Osteocyte (in vitro differentiated cells): ENCODE measurements around the gene PTPA. TPM values are rescaled to one million over a fixed set of nuclear protein-coding genes. Genes with fewer than 3 reads are reported as not detected.
"Not testable (repeated sequence)": the region's sequence is repeated elsewhere in the genome, so short reads cannot be mapped to it uniquely, and the experiment has no call there.

Source experiments
- DNase-seq: peaks from one replicate; pipeline ENCODE4 v3.0.0; 2021; ENCODE audit warnings: mixed read lengths; ENCODE audit not compliant: unreplicated experiment; ENCODE audit errors: extremely low spot score
- H3K27ac Mint-ChIP-seq: one replicate; pipeline ENCODE4 v1.8.0; 2021; ENCODE audit warnings: mild to moderate bottlenecking, mixed read lengths; ENCODE audit not compliant: unreplicated experiment
- H3K27me3 Mint-ChIP-seq: one replicate; pipeline ENCODE4 v1.8.0; 2021; ENCODE audit warnings: mixed read lengths; ENCODE audit not compliant: unreplicated experiment
- H3K36me3 Mint-ChIP-seq: one replicate; pipeline ENCODE4 v1.8.0; 2021; ENCODE audit warnings: mixed read lengths; ENCODE audit not compliant: unreplicated experiment
- H3K4me1 Mint-ChIP-seq: one replicate; pipeline ENCODE4 v1.8.0; 2021; ENCODE audit warnings: mixed read lengths; ENCODE audit not compliant: unreplicated experiment
- H3K4me3 Mint-ChIP-seq: one replicate; pipeline ENCODE4 v1.8.0; 2021; ENCODE audit warnings: mild to moderate bottlenecking, moderate library complexity, mixed read lengths; ENCODE audit not compliant: unreplicated experiment
- H3K9me3 Mint-ChIP-seq: one replicate; pipeline ENCODE4 v1.8.0; 2021; ENCODE audit warnings: mixed read lengths; ENCODE audit not compliant: unreplicated experiment
- CTCF ChIP-seq: fragments of 200-600 bp; sonication (generic); IDR thresholded peaks from 2 replicates; pipeline ENCODE4 v1.5.0; 2021; ENCODE audit warnings: antibody characterized with exemption, mild to moderate bottlenecking, moderate library complexity
- total RNA-seq: library from RNA; stranded (reverse); gene quantifications from 2 replicates; pipeline ENCODE4 v1.2.1, GENCODE V29; 2021

PTPA gene
- total RNA-seq, 1 donor from 2014 or later = 140 TPM

GRCh38 chr9:129126749-129127618, 15.8 kb downstream of the PTPA start:
- peaks cover 29% of the 10 kb centered on the region for H3K36me3 Mint-ChIP-seq

GRCh38 chr9:129128689-129129088, 17.5 kb downstream of the PTPA start:
- H3K27me3 Mint-ChIP-seq = no peaks in the 10 kb centered on the region

More at GRCh38 chr9:129126749-129127618, 15.8 kb downstream of the PTPA start:
- no peaks in the 10 kb centered on the region for H3K9me3 Mint-ChIP-seq
- H3K27me3 Mint-ChIP-seq = no peaks in the 10 kb centered on the region
- no peak for DNase-seq
- TF ChIP-seq CTCF = no peak
- no peak overlapping the region for H3K4me3 Mint-ChIP-seq
- peak overlapping the region; percentile 41 for H3K27ac Mint-ChIP-seq
- peaks cover 22% of the 10 kb centered on the region for H3K4me1 Mint-ChIP-seq

GRCh38 chr9:129130271-129130670, 19.1 kb downstream of the PTPA start:
- peaks cover 27% of the 10 kb centered on the region for H3K4me1 Mint-ChIP-seq
- H3K9me3 Mint-ChIP-seq, H3K27ac Mint-ChIP-seq, H3K4me3 Mint-ChIP-seq, H3K27me3 Mint-ChIP-seq, DNase-seq: not testable (repeated sequence)
- H3K36me3 Mint-ChIP-seq = peaks cover 25% of the 10 kb centered on the region

More at GRCh38 chr9:129128689-129129088, 17.5 kb downstream of the PTPA start:
- Mint-ChIP-seq H3K36me3 (peaks cover 26% of the 10 kb centered on the region), H3K9me3 (no peaks in the 10 kb centered on the region), H3K27ac (no peak overlapping the region), H3K4me1 (peaks cover 31% of the 10 kb centered on the region), H3K4me3 (no peak overlapping the region)
- no peak for TF ChIP-seq CTCF
- no peak for DNase-seq

- peaks cover 26% of the 10 kb centered on the region for H3K36me3 Mint-ChIP-seq
- no peak for TF ChIP-seq CTCF
- no peaks in the 10 kb centered on the region for H3K27me3 Mint-ChIP-seq
- no peaks in the 10 kb centered on the region for H3K9me3 Mint-ChIP-seq
- no peak for DNase-seq
- no peak overlapping the region for H3K27ac Mint-ChIP-seq
- no peak overlapping the region for H3K4me3 Mint-ChIP-seq
- peaks cover 23% of the 10 kb centered on the region for H3K4me1 Mint-ChIP-seq
These were observed 19.6 kb downstream of the PTPA start for GRCh38 chr9:129130791-129131190.

- Mint-ChIP-seq H3K27ac (no peak overlapping the region), H3K27me3 (no peaks in the 10 kb centered on the region), H3K36me3 (peaks cover 25% of the 10 kb centered on the region), H3K4me1 (peaks cover 19% of the 10 kb centered on the region), H3K9me3 (no peaks in the 10 kb centered on the region), H3K4me3 (no peak overlapping the region)
- peak; percentile 92 for DNase-seq
- peak; percentile 98 for TF ChIP-seq CTCF
These were observed 20.3 kb downstream of the PTPA start for GRCh38 chr9:129131300-129132145.
